Endothelial cell of umbilical vein (primary cell): Measurements from ENCODE around the gene ZNF627. TPM values are rescaled to one million over a fixed set of nuclear protein-coding genes. Genes with fewer than 3 reads are reported as not detected.

Source experiments
- BruUV-seq: library from RNA; stranded (reverse); fragments of 400-500 nt; replicated peaks from 2 replicates; lab custom pipeline; 2021; lab: Mats Ljungman, UMichigan
- CTCF ChIA-PET: fragments of 300-600, 350-600 bp; sonication (Branson Sonifier 250); formaldehyde crosslinking; loops from one replicate; lab custom pipeline; 2021; ENCODE audit warnings: antibody characterized with exemption, inconsistent platforms; lab: Charles Lee
- POLR2A ChIA-PET: fragments of 300-600, 350-600 bp; sonication (Branson Sonifier 250); formaldehyde crosslinking; loops from one replicate; lab custom pipeline; 2021; ENCODE audit warnings: antibody characterized with exemption, inconsistent platforms; lab: Charles Lee
- DNase-seq: peaks from one replicate; pipeline ENCODE4 v3.0.0-alpha.2; 2011; ENCODE audit warnings: low read depth, low spot score
- FAIRE-seq: peaks from 2 replicates; lab custom pipeline; 2011; peaks lifted over from hg19 to GRCh38; lab: Jason Lieb, UNC
- H2AFZ ChIP-seq: 2 replicates; pipeline ENCODE4 v1.6.0; 2012; ENCODE audit warnings: low read depth, low read length, control low read depth, inconsistent platforms
- H3K27ac ChIP-seq: 2 replicates; pipeline ENCODE4 v1.5.1; 2011; ENCODE audit warnings: low read depth, mild to moderate bottlenecking, control low read depth, low read length, moderate library complexity; ENCODE audit not compliant: insufficient read depth
- H3K27me3 ChIP-seq, 2 experiments: 2 replicates each; pipeline versions ENCODE4 v1.6.0 to v1.6.1; 2011; ENCODE audit warnings: low read length in 2 of 2, mixed read lengths in 1 of 2; ENCODE audit not compliant: control insufficient read depth in 2 of 2, insufficient read depth in 2 of 2
- H3K36me3 ChIP-seq, 2 experiments: 2 replicates in 1 of 2; 3 replicates in 1 of 2; pipeline ENCODE4 v1.5.1; 2011; ENCODE audit warnings: low read length in 2 of 2, mild to moderate bottlenecking in 1 of 2, moderate library complexity in 1 of 2; ENCODE audit not compliant: control insufficient read depth in 2 of 2, insufficient read depth in 2 of 2; ENCODE audit errors: extremely low read depth in 1 of 2
- H3K4me1 ChIP-seq: 3 replicates; pipeline ENCODE4 v1.5.1; 2011; ENCODE audit warnings: mild to moderate bottlenecking, low read length; ENCODE audit not compliant: control insufficient read depth, insufficient read depth; ENCODE audit errors: extremely low read depth
- H3K4me2 ChIP-seq: 2 replicates; pipeline ENCODE4 v1.6.1; 2011; ENCODE audit warnings: low read length, control low read depth, mixed read lengths; ENCODE audit not compliant: insufficient read depth
- H3K4me3 ChIP-seq, 3 experiments: fragments of 200-600 bp in 1 of 3; sonication (generic), shearing (Covaris generic) in 1 of 3; replicated peaks in 1 of 3; 2 replicates each; pipeline ENCODE4 v1.5.1; 2011 to 2016; ENCODE audit warnings: control low read depth in 3 of 3, low read length in 3 of 3, mild to moderate bottlenecking in 2 of 3, inconsistent platforms in 1 of 3, low read depth in 1 of 3, moderate library complexity in 1 of 3; ENCODE audit not compliant: insufficient read depth in 1 of 3
- H3K79me2 ChIP-seq: 2 replicates; pipeline ENCODE4 v1.6.0; 2012; ENCODE audit warnings: low read length, inconsistent platforms; ENCODE audit not compliant: control insufficient read depth, insufficient read depth
- H3K9ac ChIP-seq: replicated peaks from 2 replicates; pipeline ENCODE3; 2011; ENCODE audit warnings: low read length, control low read depth; ENCODE audit not compliant: insufficient read depth; ENCODE audit errors: extremely low read depth
- H3K9me1 ChIP-seq: replicated peaks from 3 replicates; pipeline ENCODE4 v1.6.0; 2011; ENCODE audit warnings: mild to moderate bottlenecking, low read length; ENCODE audit not compliant: control insufficient read depth, insufficient read depth; ENCODE audit errors: extremely low read depth
- H3K9me3 ChIP-seq: replicated peaks from 2 replicates; pipeline ENCODE4 v1.5.1; 2012; ENCODE audit warnings: low read length, inconsistent platforms; ENCODE audit not compliant: control insufficient read depth, insufficient read depth
- H4K20me1 ChIP-seq: replicated peaks from 2 replicates; pipeline ENCODE3; 2011; ENCODE audit warnings: mild to moderate bottlenecking, low read length; ENCODE audit not compliant: control insufficient read depth, insufficient read depth; ENCODE audit errors: extremely low read depth
- EZH2 ChIP-seq: IDR thresholded peaks from 2 replicates; pipeline ENCODE4 v1.6.1; 2012; ENCODE audit warnings: borderline replicate concordance, low read depth, mild to moderate bottlenecking, moderate library complexity, low read length, inconsistent platforms; ENCODE audit not compliant: severe bottlenecking
- FOS ChIP-seq: IDR thresholded peaks from 2 replicates; pipeline ENCODE4 v1.6.1; 2011; ENCODE audit warnings: mild to moderate bottlenecking, low read length, moderate library complexity, borderline replicate concordance; ENCODE audit not compliant: insufficient read depth
- GATA2 ChIP-seq: IDR thresholded peaks from 2 replicates; pipeline ENCODE4 v1.7.0; 2011; ENCODE audit warnings: low read depth, mild to moderate bottlenecking, moderate library complexity, mixed read lengths, low read length; ENCODE audit not compliant: insufficient read length, insufficient read depth
- JUN ChIP-seq: IDR thresholded peaks from 2 replicates; pipeline ENCODE4 v1.6.1; 2011; ENCODE audit warnings: borderline replicate concordance, low read depth; ENCODE audit not compliant: insufficient read length, insufficient read depth
- MYC ChIP-seq: IDR thresholded peaks from one replicate; pipeline ENCODE4 v1.6.1; 2011; ENCODE audit warnings: mild to moderate bottlenecking, low read depth, low read length
- POLR2A ChIP-seq: IDR thresholded peaks from 2 replicates; pipeline ENCODE4 v1.6.1; 2012; ENCODE audit warnings: low read depth, mild to moderate bottlenecking, control low read depth, low read length
- POLR2AphosphoS5 ChIP-seq: IDR thresholded peaks from 2 replicates; pipeline ENCODE4 v1.6.1; 2012; ENCODE audit warnings: low read depth, mild to moderate bottlenecking, control low read depth, low read length, moderate library complexity; ENCODE audit not compliant: insufficient read depth
- dilution Hi-C: fragments of 300-500 bp; cut with MboI; formaldehyde crosslinking; loops from one replicate; pipeline ENCODE4 v1.15.0; 2019; ENCODE audit warnings: low sequenced_read_pairs; ENCODE audit not compliant: extremely low pct_ligation_motif_present
- intact Hi-C: fragments of 100-400 bp; cut with micrococcal nuclease; formaldehyde crosslinking; loops from one replicate; pipeline ENCODE4 v1.10.0; 2022
- polyA plus RNA-seq, 4 experiments: library from polyadenylated mRNA; depleted of rRNA in 3 of 4; stranded (reverse) in 3 of 4; unstranded in 1 of 4; fragments of >200 nt; gene quantifications; 2 replicates each; pipeline versions ENCODE4 v1.2.1 to v1.2.3, GENCODE V29; 2011 to 2012; ENCODE audit warnings: missing spikeins in 1 of 4
- total RNA-seq: library from RNA; stranded (reverse); gene quantifications from 2 replicates; pipeline ENCODE4 v1.2.3, GENCODE V29; 2021
- TF ChIP-seq, protein P1 (sequence below), 2 donors: IDR thresholded peaks; 1 replicate in 1 of 2; 2 replicates in 1 of 2; pipeline ENCODE4 v1.5.1; 2011; ENCODE audit warnings: low read length in 2 of 2, mild to moderate bottlenecking in 2 of 2, moderate library complexity in 2 of 2, control low read depth in 1 of 2, inconsistent platforms in 1 of 2, low read depth in 1 of 2; ENCODE audit not compliant: insufficient read depth in 1 of 2; ENCODE audit errors: extremely low read depth in 1 of 2
- TF ChIP-seq, protein P2 (sequence below): IDR thresholded peaks from 2 replicates; pipeline ENCODE4 v1.6.1; 2011; ENCODE audit not compliant: insufficient read depth, insufficient read length

Gene ZNF627
- total and polyA plus RNA-seq, 2 donors (not counting 3 experiments of a cell fraction or from before 2014, with no cell fraction given), result 5.6 to 9.7 TPM

GRCh38 chr19:11574689-11575088, 22.6 kb upstream of the ZNF627 start:
- no peaks in the 10 kb centered on the region for H3K79me2 ChIP-seq
- no peak overlapping the region for H3K9ac ChIP-seq
- H3K4me2 ChIP-seq, result no peak overlapping the region
- DNase-seq (no peak), FAIRE-seq (no peak)
- H3K9me1 ChIP-seq, result no peaks in the 10 kb centered on the region
- peaks cover 3 to 7% of the 10 kb centered on the region in 2 experiments for H3K27me3 ChIP-seq
- intact Hi-C loops (no loop called here), dilution Hi-C loops (no loop called here)
- H2AFZ ChIP-seq, result no peak overlapping the region
- no peak for TF ChIP-seq POLR2A
- no peak for TF ChIP-seq GATA2
- TF ChIP-seq, protein P1, sequence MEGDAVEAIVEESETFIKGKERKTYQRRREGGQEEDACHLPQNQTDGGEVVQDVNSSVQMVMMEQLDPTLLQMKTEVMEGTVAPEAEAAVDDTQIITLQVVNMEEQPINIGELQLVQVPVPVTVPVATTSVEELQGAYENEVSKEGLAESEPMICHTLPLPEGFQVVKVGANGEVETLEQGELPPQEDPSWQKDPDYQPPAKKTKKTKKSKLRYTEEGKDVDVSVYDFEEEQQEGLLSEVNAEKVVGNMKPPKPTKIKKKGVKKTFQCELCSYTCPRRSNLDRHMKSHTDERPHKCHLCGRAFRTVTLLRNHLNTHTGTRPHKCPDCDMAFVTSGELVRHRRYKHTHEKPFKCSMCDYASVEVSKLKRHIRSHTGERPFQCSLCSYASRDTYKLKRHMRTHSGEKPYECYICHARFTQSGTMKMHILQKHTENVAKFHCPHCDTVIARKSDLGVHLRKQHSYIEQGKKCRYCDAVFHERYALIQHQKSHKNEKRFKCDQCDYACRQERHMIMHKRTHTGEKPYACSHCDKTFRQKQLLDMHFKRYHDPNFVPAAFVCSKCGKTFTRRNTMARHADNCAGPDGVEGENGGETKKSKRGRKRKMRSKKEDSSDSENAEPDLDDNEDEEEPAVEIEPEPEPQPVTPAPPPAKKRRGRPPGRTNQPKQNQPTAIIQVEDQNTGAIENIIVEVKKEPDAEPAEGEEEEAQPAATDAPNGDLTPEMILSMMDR (IDR thresholded peaks at IDR 0.05; ENCODE audit: extremely low read depth in 1 of 2, insufficient read depth in 1 of 2, low read depth in 1 of 2, low read length in 2 of 2), result no peak
- TF ChIP-seq, protein P2, sequence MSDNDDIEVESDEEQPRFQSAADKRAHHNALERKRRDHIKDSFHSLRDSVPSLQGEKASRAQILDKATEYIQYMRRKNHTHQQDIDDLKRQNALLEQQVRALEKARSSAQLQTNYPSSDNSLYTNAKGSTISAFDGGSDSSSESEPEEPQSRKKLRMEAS, result no peak
- no peak for TF ChIP-seq POLR2AphosphoS5
- TF ChIP-seq EZH2, result no peak
- TF ChIP-seq MYC, result no peak
- TF ChIP-seq FOS, result no peak
- no peak for TF ChIP-seq JUN
- H3K9me3 ChIP-seq, result no peaks in the 10 kb centered on the region
- no peaks in the 10 kb centered on the region for H4K20me1 ChIP-seq
- ChIA-PET CTCF (interaction anchor here (0.6 kb wide), 1 partner anchor 39 kb away, joined by 3 read pairs; no protein-coding TSS in a partner anchor), POLR2A (no interaction called here)
- no peak overlapping the region for H3K4me3 ChIP-seq
- H3K4me1 ChIP-seq, result no peaks in the 10 kb centered on the region
- BruUV-seq, result no TSS peak
- H3K27ac ChIP-seq, result no peak overlapping the region
- no peaks in the 10 kb centered on the region for H3K36me3 ChIP-seq
